Neuronal stem cell (in vitro differentiated cells): ENCODE results near the gene KCNK4.

Experiments used
- DNase-seq: peaks from one replicate; pipeline ENCODE4 v3.0.0-alpha.2; 2013; ENCODE audit warnings: low spot score
- H2AFZ ChIP-seq: one replicate; pipeline ENCODE4 v1.6.1; 2013; ENCODE audit warnings: mild to moderate bottlenecking, low read length, inconsistent platforms
- H2AK5ac ChIP-seq: 2 replicates; pipeline ENCODE4 v1.6.1; 2013; ENCODE audit warnings: low read depth, mild to moderate bottlenecking, inconsistent platforms, low read length, moderate library complexity, mixed read lengths
- H2BK120ac ChIP-seq: 2 replicates; pipeline ENCODE4 v1.6.1; 2013; ENCODE audit warnings: low read depth, mild to moderate bottlenecking, inconsistent platforms, low read length, moderate library complexity, mixed read lengths
- H2BK12ac ChIP-seq: one replicate; pipeline ENCODE4 v1.6.1; 2013; ENCODE audit warnings: low read length, inconsistent platforms
- H2BK15ac ChIP-seq: 2 replicates; pipeline ENCODE4 v1.6.1; 2013; ENCODE audit warnings: mild to moderate bottlenecking, low read length, inconsistent platforms, mixed read lengths
- H2BK5ac ChIP-seq: one replicate; pipeline ENCODE4 v1.6.1; 2013; ENCODE audit warnings: inconsistent platforms, mild to moderate bottlenecking, low read length, moderate library complexity
- H3K14ac ChIP-seq: one replicate; pipeline ENCODE4 v1.6.1; 2013; ENCODE audit warnings: low read length, inconsistent platforms
- H3K18ac ChIP-seq: 2 replicates; pipeline ENCODE4 v1.6.1; 2013; ENCODE audit warnings: low read length, inconsistent platforms
- H3K23ac ChIP-seq: 2 replicates; pipeline ENCODE4 v1.6.1; 2013; ENCODE audit warnings: low read depth, mild to moderate bottlenecking, mixed read lengths, low read length, inconsistent platforms; ENCODE audit not compliant: poor library complexity
- H3K27ac ChIP-seq: replicated peaks from 3 replicates; pipeline ENCODE4 v1.5.1; 2013; ENCODE audit warnings: low read length, inconsistent platforms
- H3K27me3 ChIP-seq, 3 experiments: 2 replicates each; pipeline ENCODE4 v1.6.1; 2013; ENCODE audit warnings: low read length in 3 of 3, mild to moderate bottlenecking in 2 of 3, inconsistent platforms in 1 of 3, low read depth in 1 of 3, mixed read lengths in 1 of 3, moderate library complexity in 1 of 3; ENCODE audit not compliant: control insufficient read depth in 3 of 3, insufficient read depth in 3 of 3
- H3K36me3 ChIP-seq, 2 donors: replicated peaks in 1 of 2; 2 replicates each; pipeline ENCODE4 v1.6.1; 2013; ENCODE audit warnings: low read length in 2 of 2; ENCODE audit not compliant: control insufficient read depth in 2 of 2, insufficient read depth in 2 of 2
- H3K4ac ChIP-seq: 2 replicates; pipeline ENCODE4 v1.6.1; 2013; ENCODE audit warnings: inconsistent platforms, mild to moderate bottlenecking, low read length, moderate library complexity
- H3K4me1 ChIP-seq, 2 donors: 1 replicate in 1 of 2; 2 replicates in 1 of 2; pipeline ENCODE4 v1.6.1; 2013; ENCODE audit warnings: low read length in 2 of 2, low read depth in 1 of 2; ENCODE audit not compliant: control insufficient read depth in 2 of 2, insufficient read depth in 1 of 2
- H3K4me2 ChIP-seq: one replicate; pipeline ENCODE4 v1.6.1; 2013; ENCODE audit warnings: mild to moderate bottlenecking, low read length, inconsistent platforms; ENCODE audit not compliant: insufficient read depth, poor library complexity, severe bottlenecking
- H3K4me3 ChIP-seq, 2 donors: 2 replicates each; pipeline ENCODE4 v1.5.1; 2013; ENCODE audit warnings: low read length in 2 of 2, mild to moderate bottlenecking in 2 of 2, inconsistent platforms in 1 of 2, moderate library complexity in 1 of 2
- H3K79me1 ChIP-seq: one replicate; pipeline ENCODE4 v1.6.1; 2013; ENCODE audit warnings: low read depth, mild to moderate bottlenecking, inconsistent platforms, low read length, moderate library complexity
- H3K9ac ChIP-seq: one replicate; pipeline ENCODE4 v1.6.1; 2013; ENCODE audit warnings: mild to moderate bottlenecking, low read depth, low read length, inconsistent platforms; ENCODE audit not compliant: poor library complexity
- H3K9me3 ChIP-seq, 2 donors: replicated peaks in 1 of 2; 2 replicates each; pipeline versions ENCODE3 to v1.6.1; 2013; ENCODE audit warnings: low read length in 2 of 2, mild to moderate bottlenecking in 2 of 2, inconsistent platforms in 1 of 2, low read depth in 1 of 2, mixed read lengths in 1 of 2, moderate library complexity in 1 of 2; ENCODE audit not compliant: control insufficient read depth in 2 of 2, insufficient read depth in 1 of 2
- H4K8ac ChIP-seq: one replicate; pipeline ENCODE4 v1.6.1; 2013; ENCODE audit warnings: low read depth, mild to moderate bottlenecking, inconsistent platforms, low read length, moderate library complexity
- H4K91ac ChIP-seq: one replicate; pipeline ENCODE4 v1.6.1; 2013; ENCODE audit warnings: low read length, low read depth, mild to moderate bottlenecking, inconsistent platforms; ENCODE audit not compliant: poor library complexity
- WGBS, 2 donors: extraction: QIAGEN DNeasy Blood & Tissue Kit; methylation state at CpG; one replicate each; pipeline ENCODE4 v1.1.7; 2013; ENCODE audit warnings: missing lambda C conversion rate in 2 of 2, mixed read lengths in 1 of 2; ENCODE audit not compliant: insufficient read length in 2 of 2, insufficient replicate concordance in 1 of 2; ENCODE audit errors: extremely low coverage in 2 of 2; 5-methylcytosine and 5-hydroxymethylcytosine counted together

The KCNK4 gene

DNA sequence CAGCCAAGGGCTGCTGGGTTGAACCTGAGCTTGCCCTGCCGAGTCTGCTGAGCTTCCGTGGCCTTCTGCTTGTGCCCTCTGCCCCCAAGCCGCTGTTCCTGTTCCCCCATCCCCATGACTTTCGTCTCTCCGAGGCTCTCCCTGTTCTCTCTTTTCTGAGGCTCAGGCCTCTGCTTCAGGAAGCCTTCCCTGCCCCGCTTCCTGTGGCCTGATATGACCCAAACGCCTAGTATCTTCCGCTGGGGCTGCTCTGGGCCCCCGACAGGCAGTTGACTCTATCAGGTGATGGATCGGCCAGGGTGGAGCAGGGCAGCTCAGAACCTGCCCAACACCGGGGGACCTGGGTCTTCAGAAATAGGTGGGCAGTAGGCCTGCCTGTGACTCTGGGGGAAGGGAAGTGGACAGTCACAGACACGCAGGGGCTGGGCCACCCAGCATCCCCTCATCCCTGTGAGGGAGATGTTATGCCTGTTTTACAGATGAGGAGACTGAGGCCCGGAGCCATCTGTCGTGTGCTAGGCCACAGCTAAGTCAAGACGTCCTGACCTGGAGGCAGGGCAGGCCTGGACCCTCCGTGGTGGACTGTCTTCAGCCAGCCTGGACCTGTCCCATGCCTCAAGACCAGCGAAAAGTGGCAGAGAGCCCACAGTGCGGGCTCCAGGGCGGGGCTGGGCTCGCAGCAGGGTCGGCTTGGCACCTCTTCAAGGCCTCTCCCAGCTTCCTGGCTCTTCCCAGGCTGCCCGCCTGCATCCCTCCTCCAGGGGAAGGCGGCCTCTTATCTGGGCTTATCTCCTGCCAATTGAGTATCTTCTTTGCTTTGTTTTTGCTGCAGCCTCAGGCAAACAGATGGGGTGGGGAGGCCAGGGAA is 22.8 kb upstream of the KCNK4 start:
- Histone ChIP-seq H3K9ac (peak overlapping the region; percentile 72), H3K27ac (peak overlapping the region; percentile 96), H2BK120ac (no peak overlapping the region), H3K27me3 (no peaks in the 10 kb centered on the region), H3K36me3 (peaks cover 17 to 38% of the 10 kb centered on the region in 2 donors), H3K14ac (no peak overlapping the region), H2AK5ac (peak overlapping the region; percentile 53), H3K4me2 (peak overlapping the region; percentile 98), H2BK12ac (peak overlapping the region; percentile 22), H3K79me1 (peaks cover 3% of the 10 kb centered on the region), H3K18ac (peak overlapping the region; percentile 3), H3K9me3 (no peaks in the 10 kb centered on the region), H2AFZ (no peak overlapping the region), H2BK15ac (no peak overlapping the region), H3K4me1 (peaks cover 13 to 19% of the 10 kb centered on the region in 2 donors), H3K23ac (peak overlapping the region; percentile 100), H4K91ac (no peak overlapping the region), H4K8ac (no peak overlapping the region), H3K4ac (no peak overlapping the region), H3K4me3 (peak overlapping the region; percentile 63 to 86), H2BK5ac (peak overlapping the region; percentile 48)
- no peak for DNase-seq
- WGBS, 2 donors = no CpG with 5 or more reads among the region's 23 CpGs

DNA sequence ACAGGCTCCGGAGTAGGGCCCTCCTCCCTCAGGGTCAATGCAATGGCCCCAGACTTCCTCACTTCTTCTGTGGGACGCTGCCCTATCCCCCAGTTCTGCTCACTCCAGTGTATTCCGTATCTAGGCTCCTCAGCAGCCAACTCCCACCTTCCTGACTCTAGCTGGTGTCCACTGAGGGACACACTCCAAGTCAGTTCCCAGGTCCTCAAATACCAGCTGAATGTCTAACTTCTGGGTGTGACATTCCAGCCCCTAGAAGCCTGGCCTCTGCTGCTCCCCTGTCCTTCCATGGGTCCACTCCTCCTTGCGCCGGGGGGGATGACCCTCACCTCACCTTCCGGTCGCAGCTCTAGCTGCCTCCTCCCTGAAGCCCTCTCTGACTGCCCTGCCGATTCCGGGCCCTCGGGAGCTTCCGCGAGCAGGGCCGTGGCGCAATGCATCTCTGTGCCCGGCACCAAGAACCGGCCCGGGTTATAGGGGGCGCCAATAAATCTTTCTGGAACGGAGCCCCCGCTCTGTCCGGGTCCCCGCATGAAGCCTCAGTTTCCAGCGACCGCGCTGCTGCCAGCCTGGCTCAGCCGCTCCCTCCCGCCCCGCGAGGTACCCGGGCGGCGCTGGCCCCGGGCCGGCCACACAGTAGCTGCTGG is 22.1 kb upstream of the KCNK4 start:
- no peak overlapping the region for H4K8ac ChIP-seq
- H2AFZ ChIP-seq = peak overlapping the region; percentile 94
- peaks cover 9 to 19% of the 10 kb centered on the region in 2 donors for H3K4me1 ChIP-seq
- H2AK5ac ChIP-seq = peak overlapping the region; percentile 96
- H3K18ac ChIP-seq = peak overlapping the region; percentile 96
- peaks cover 4% of the 10 kb centered on the region for H3K79me1 ChIP-seq
- peak overlapping the region; percentile 17 for H2BK120ac ChIP-seq
- H3K14ac ChIP-seq = peak overlapping the region; percentile 94
- no peak overlapping the region for H2BK12ac ChIP-seq
- peak overlapping the region; percentile 98 for H3K4me2 ChIP-seq
- H3K36me3 ChIP-seq = peaks cover 15 to 32% of the 10 kb centered on the region in 2 donors
- H3K27ac ChIP-seq = peak overlapping the region; percentile 96
- H3K4ac ChIP-seq = peak overlapping the region; percentile 84
- H3K9ac ChIP-seq = peak overlapping the region; percentile 96
- no CpG with 5 or more reads among the region's 34 CpGs for WGBS, 2 donors
- H2BK15ac ChIP-seq = peak overlapping the region; percentile 92
- peak overlapping the region; percentile 63 to 86 for H3K4me3 ChIP-seq
- peak overlapping the region; percentile 82 for H2BK5ac ChIP-seq
- no peaks in the 10 kb centered on the region for H3K9me3 ChIP-seq
- no peak overlapping the region for H4K91ac ChIP-seq
- no peak for DNase-seq
- H3K27me3 ChIP-seq = no peaks in the 10 kb centered on the region
- peak overlapping the region; percentile 100 for H3K23ac ChIP-seq

DNA sequence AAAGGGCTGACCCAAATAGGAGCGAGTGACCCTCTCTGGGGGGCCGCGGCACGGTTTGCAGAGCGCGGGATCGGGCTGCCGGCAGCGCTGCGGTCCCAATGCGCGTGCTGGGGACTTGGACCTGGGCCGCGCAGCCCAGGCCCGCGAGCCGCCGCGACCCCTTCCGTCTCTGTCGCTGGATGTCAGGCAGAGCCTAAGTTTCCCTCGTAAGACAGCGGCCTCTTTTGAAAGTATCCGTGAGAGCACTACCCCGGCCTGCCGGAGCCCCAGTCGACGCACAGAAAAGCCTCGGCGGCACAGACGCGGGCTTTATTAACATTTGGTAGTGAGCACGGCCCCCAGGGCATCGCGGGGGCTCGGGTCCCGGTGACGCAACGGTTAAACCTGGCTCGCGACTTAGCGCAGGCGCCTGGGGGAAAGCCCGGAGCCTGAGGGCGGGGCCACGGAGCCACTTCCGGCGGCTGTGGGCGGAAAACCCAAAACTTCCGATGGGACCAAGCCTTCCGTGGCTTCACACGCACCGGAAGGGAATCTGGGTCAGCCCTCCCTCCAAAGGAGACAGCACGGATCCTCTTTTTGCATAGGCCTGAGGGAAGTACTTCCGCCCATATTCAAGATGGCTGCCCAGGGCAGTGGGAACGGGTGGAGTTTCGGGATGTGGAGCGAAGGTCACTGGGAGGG is 21.4 kb upstream of the KCNK4 start:
- peak; percentile 99 for DNase-seq
- peak overlapping the region; percentile 96 for H3K27ac ChIP-seq
- peaks cover 5% of the 10 kb centered on the region for H3K79me1 ChIP-seq
- H3K4me2 ChIP-seq = peak overlapping the region; percentile 98
- peak overlapping the region; percentile 84 to 88 for H3K4me3 ChIP-seq
- H2BK5ac ChIP-seq = peak overlapping the region; percentile 82
- H3K27me3 ChIP-seq = no peaks in the 10 kb centered on the region
- H3K23ac ChIP-seq = peak overlapping the region; percentile 100
- peak overlapping the region; percentile 96 for H3K9ac ChIP-seq
- H2BK12ac ChIP-seq = no peak overlapping the region
- peak overlapping the region; percentile 92 for H2BK15ac ChIP-seq
- peaks cover 9 to 19% of the 10 kb centered on the region in 2 donors for H3K4me1 ChIP-seq
- peak overlapping the region; percentile 84 for H3K4ac ChIP-seq
- no peak overlapping the region for H4K8ac ChIP-seq
- peak overlapping the region; percentile 94 for H3K14ac ChIP-seq
- peak overlapping the region; percentile 96 for H2AK5ac ChIP-seq
- no peak overlapping the region for H4K91ac ChIP-seq
- H2BK120ac ChIP-seq = peak overlapping the region; percentile 17
- peaks cover 14 to 26% of the 10 kb centered on the region in 2 donors for H3K36me3 ChIP-seq
- peak overlapping the region; percentile 96 for H3K18ac ChIP-seq
- peak overlapping the region; percentile 94 for H2AFZ ChIP-seq
- WGBS, 2 donors = no CpG with 5 or more reads among the region's 58 CpGs
- no peaks in the 10 kb centered on the region for H3K9me3 ChIP-seq
